Endothelial cell of umbilical vein (primary cell): Measurements from ENCODE around the gene GXYLT2. TPM values are rescaled to one million over a fixed set of nuclear protein-coding genes. Genes with fewer than 3 reads are reported as not detected.

Experiments
- BruUV-seq: library from RNA; stranded (reverse); fragments of 400-500 nt; replicated peaks from 2 replicates; lab custom pipeline; 2021; lab: Mats Ljungman, UMichigan
- CTCF ChIA-PET: fragments of 300-600, 350-600 bp; sonication (Branson Sonifier 250); formaldehyde crosslinking; loops from one replicate; lab custom pipeline; 2021; ENCODE audit warnings: antibody characterized with exemption, inconsistent platforms; lab: Charles Lee
- POLR2A ChIA-PET: fragments of 300-600, 350-600 bp; sonication (Branson Sonifier 250); formaldehyde crosslinking; loops from one replicate; lab custom pipeline; 2021; ENCODE audit warnings: antibody characterized with exemption, inconsistent platforms; lab: Charles Lee
- DNase-seq: peaks from one replicate; pipeline ENCODE4 v3.0.0-alpha.2; 2011; ENCODE audit warnings: low read depth, low spot score
- FAIRE-seq: peaks from 2 replicates; lab custom pipeline; 2011; peaks lifted over from hg19 to GRCh38; lab: Jason Lieb, UNC
- H2AFZ ChIP-seq: 2 replicates; pipeline ENCODE4 v1.6.0; 2012; ENCODE audit warnings: low read depth, low read length, control low read depth, inconsistent platforms
- H3K27ac ChIP-seq: 2 replicates; pipeline ENCODE4 v1.5.1; 2011; ENCODE audit warnings: low read depth, mild to moderate bottlenecking, control low read depth, low read length, moderate library complexity; ENCODE audit not compliant: insufficient read depth
- H3K27me3 ChIP-seq, 2 experiments: 2 replicates each; pipeline versions ENCODE4 v1.6.0 to v1.6.1; 2011; ENCODE audit warnings: low read length in 2 of 2, mixed read lengths in 1 of 2; ENCODE audit not compliant: control insufficient read depth in 2 of 2, insufficient read depth in 2 of 2
- H3K36me3 ChIP-seq, 2 experiments: 2 replicates in 1 of 2; 3 replicates in 1 of 2; pipeline ENCODE4 v1.5.1; 2011; ENCODE audit warnings: low read length in 2 of 2, mild to moderate bottlenecking in 1 of 2, moderate library complexity in 1 of 2; ENCODE audit not compliant: control insufficient read depth in 2 of 2, insufficient read depth in 2 of 2; ENCODE audit errors: extremely low read depth in 1 of 2
- H3K4me1 ChIP-seq: 3 replicates; pipeline ENCODE4 v1.5.1; 2011; ENCODE audit warnings: mild to moderate bottlenecking, low read length; ENCODE audit not compliant: control insufficient read depth, insufficient read depth; ENCODE audit errors: extremely low read depth
- H3K4me2 ChIP-seq: 2 replicates; pipeline ENCODE4 v1.6.1; 2011; ENCODE audit warnings: low read length, control low read depth, mixed read lengths; ENCODE audit not compliant: insufficient read depth
- H3K4me3 ChIP-seq, 3 experiments: fragments of 200-600 bp in 1 of 3; sonication (generic), shearing (Covaris generic) in 1 of 3; replicated peaks in 1 of 3; 2 replicates each; pipeline ENCODE4 v1.5.1; 2011 to 2016; ENCODE audit warnings: control low read depth in 3 of 3, low read length in 3 of 3, mild to moderate bottlenecking in 2 of 3, inconsistent platforms in 1 of 3, low read depth in 1 of 3, moderate library complexity in 1 of 3; ENCODE audit not compliant: insufficient read depth in 1 of 3
- H3K79me2 ChIP-seq: 2 replicates; pipeline ENCODE4 v1.6.0; 2012; ENCODE audit warnings: low read length, inconsistent platforms; ENCODE audit not compliant: control insufficient read depth, insufficient read depth
- H3K9ac ChIP-seq: replicated peaks from 2 replicates; pipeline ENCODE3; 2011; ENCODE audit warnings: low read length, control low read depth; ENCODE audit not compliant: insufficient read depth; ENCODE audit errors: extremely low read depth
- H3K9me1 ChIP-seq: replicated peaks from 3 replicates; pipeline ENCODE4 v1.6.0; 2011; ENCODE audit warnings: mild to moderate bottlenecking, low read length; ENCODE audit not compliant: control insufficient read depth, insufficient read depth; ENCODE audit errors: extremely low read depth
- H3K9me3 ChIP-seq: replicated peaks from 2 replicates; pipeline ENCODE4 v1.5.1; 2012; ENCODE audit warnings: low read length, inconsistent platforms; ENCODE audit not compliant: control insufficient read depth, insufficient read depth
- H4K20me1 ChIP-seq: replicated peaks from 2 replicates; pipeline ENCODE3; 2011; ENCODE audit warnings: mild to moderate bottlenecking, low read length; ENCODE audit not compliant: control insufficient read depth, insufficient read depth; ENCODE audit errors: extremely low read depth
- CTCF ChIP-seq, 2 donors: IDR thresholded peaks; 1 replicate in 1 of 2; 2 replicates in 1 of 2; pipeline ENCODE4 v1.5.1; 2011; ENCODE audit warnings: low read length in 2 of 2, mild to moderate bottlenecking in 2 of 2, moderate library complexity in 2 of 2, control low read depth in 1 of 2, inconsistent platforms in 1 of 2, low read depth in 1 of 2; ENCODE audit not compliant: insufficient read depth in 1 of 2; ENCODE audit errors: extremely low read depth in 1 of 2
- EZH2 ChIP-seq: IDR thresholded peaks from 2 replicates; pipeline ENCODE4 v1.6.1; 2012; ENCODE audit warnings: borderline replicate concordance, low read depth, mild to moderate bottlenecking, moderate library complexity, low read length, inconsistent platforms; ENCODE audit not compliant: severe bottlenecking
- FOS ChIP-seq: IDR thresholded peaks from 2 replicates; pipeline ENCODE4 v1.6.1; 2011; ENCODE audit warnings: mild to moderate bottlenecking, low read length, moderate library complexity, borderline replicate concordance; ENCODE audit not compliant: insufficient read depth
- GATA2 ChIP-seq: IDR thresholded peaks from 2 replicates; pipeline ENCODE4 v1.7.0; 2011; ENCODE audit warnings: low read depth, mild to moderate bottlenecking, moderate library complexity, mixed read lengths, low read length; ENCODE audit not compliant: insufficient read length, insufficient read depth
- JUN ChIP-seq: IDR thresholded peaks from 2 replicates; pipeline ENCODE4 v1.6.1; 2011; ENCODE audit warnings: borderline replicate concordance, low read depth; ENCODE audit not compliant: insufficient read length, insufficient read depth
- MAX ChIP-seq: IDR thresholded peaks from 2 replicates; pipeline ENCODE4 v1.6.1; 2011; ENCODE audit not compliant: insufficient read depth, insufficient read length
- MYC ChIP-seq: IDR thresholded peaks from one replicate; pipeline ENCODE4 v1.6.1; 2011; ENCODE audit warnings: mild to moderate bottlenecking, low read depth, low read length
- POLR2A ChIP-seq: IDR thresholded peaks from 2 replicates; pipeline ENCODE4 v1.6.1; 2012; ENCODE audit warnings: low read depth, mild to moderate bottlenecking, control low read depth, low read length
- POLR2AphosphoS5 ChIP-seq: IDR thresholded peaks from 2 replicates; pipeline ENCODE4 v1.6.1; 2012; ENCODE audit warnings: low read depth, mild to moderate bottlenecking, control low read depth, low read length, moderate library complexity; ENCODE audit not compliant: insufficient read depth
- dilution Hi-C: fragments of 300-500 bp; cut with MboI; formaldehyde crosslinking; loops from one replicate; pipeline ENCODE4 v1.15.0; 2019; ENCODE audit warnings: low sequenced_read_pairs; ENCODE audit not compliant: extremely low pct_ligation_motif_present
- intact Hi-C: fragments of 100-400 bp; cut with micrococcal nuclease; formaldehyde crosslinking; loops from one replicate; pipeline ENCODE4 v1.10.0; 2022
- polyA plus RNA-seq, 4 experiments: library from polyadenylated mRNA; depleted of rRNA in 3 of 4; stranded (reverse) in 3 of 4; unstranded in 1 of 4; fragments of >200 nt; gene quantifications; 2 replicates each; pipeline versions ENCODE4 v1.2.1 to v1.2.3, GENCODE V29; 2011 to 2012; ENCODE audit warnings: missing spikeins in 1 of 4
- total RNA-seq: library from RNA; stranded (reverse); gene quantifications from 2 replicates; pipeline ENCODE4 v1.2.3, GENCODE V29; 2021

GXYLT2 gene
- total and polyA plus RNA-seq, 2 donors (not counting 3 experiments of a cell fraction or from before 2014, with no cell fraction given) = 0.07 to 0.24 TPM

DNA sequence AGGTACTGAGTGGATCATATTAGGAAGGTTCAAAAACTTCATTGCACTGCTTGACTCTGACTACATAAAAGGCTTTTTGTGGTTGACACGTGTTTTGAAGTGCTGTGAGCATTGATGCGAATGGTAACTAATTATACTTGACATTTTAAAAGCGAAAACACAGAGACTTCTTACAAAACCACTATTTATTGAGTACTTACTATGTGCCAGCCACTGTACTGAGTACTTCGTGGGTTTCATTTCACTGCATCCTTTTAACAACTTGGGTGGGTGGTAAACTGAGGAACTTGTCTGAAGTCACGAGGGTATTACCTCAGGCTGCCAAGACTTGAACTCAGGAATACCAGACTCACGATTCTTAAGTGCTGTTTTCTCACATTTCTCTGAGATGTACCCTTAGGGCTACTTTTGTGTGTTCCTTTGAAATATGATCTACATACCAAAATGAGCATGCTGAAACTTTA is 63.4 kb downstream of the GXYLT2 start:
- Histone ChIP-seq H2AFZ (no peak overlapping the region), H3K4me1 (no peaks in the 10 kb centered on the region), H3K4me3 (no peak overlapping the region), H3K9me1 (no peaks in the 10 kb centered on the region), H3K4me2 (no peak overlapping the region), H3K36me3 (no peaks in the 10 kb centered on the region), H3K9ac (no peak overlapping the region), H3K27ac (no peak overlapping the region), H3K79me2 (no peaks in the 10 kb centered on the region), H3K9me3 (no peaks in the 10 kb centered on the region), H3K27me3 (no peaks in the 10 kb centered on the region), H4K20me1 (no peaks in the 10 kb centered on the region)
- ChIA-PET POLR2A (no interaction called here), CTCF (no interaction called here)
- dilution Hi-C loops (no loop called here), intact Hi-C loops (no loop called here)
- no peak for DNase-seq
- no peak for TF ChIP-seq GATA2
- TF ChIP-seq CTCF (IDR thresholded peaks at IDR 0.05; ENCODE audit: extremely low read depth in 1 of 2, insufficient read depth in 1 of 2, low read depth in 1 of 2, low read length in 2 of 2) = no peak
- no peak for TF ChIP-seq POLR2A
- TF ChIP-seq POLR2AphosphoS5 = no peak
- no peak for TF ChIP-seq EZH2
- no peak for TF ChIP-seq MYC
- no peak for TF ChIP-seq FOS
- TF ChIP-seq JUN = no peak
- no peak for TF ChIP-seq MAX
- no TSS peak for BruUV-seq
- FAIRE-seq = no peak
